HK-2 (cell line): Measurements from ENCODE around the gene AMBP.
"Not testable (repeated sequence)": the region's sequence is repeated elsewhere in the genome, so short reads cannot be mapped to it uniquely, and the experiment has no call there.

Experiments
- DNase-seq: peaks from one replicate; pipeline ENCODE4 v3.0.0-alpha.2; 2018; ENCODE audit not compliant: unreplicated experiment

Gene AMBP

DNA sequence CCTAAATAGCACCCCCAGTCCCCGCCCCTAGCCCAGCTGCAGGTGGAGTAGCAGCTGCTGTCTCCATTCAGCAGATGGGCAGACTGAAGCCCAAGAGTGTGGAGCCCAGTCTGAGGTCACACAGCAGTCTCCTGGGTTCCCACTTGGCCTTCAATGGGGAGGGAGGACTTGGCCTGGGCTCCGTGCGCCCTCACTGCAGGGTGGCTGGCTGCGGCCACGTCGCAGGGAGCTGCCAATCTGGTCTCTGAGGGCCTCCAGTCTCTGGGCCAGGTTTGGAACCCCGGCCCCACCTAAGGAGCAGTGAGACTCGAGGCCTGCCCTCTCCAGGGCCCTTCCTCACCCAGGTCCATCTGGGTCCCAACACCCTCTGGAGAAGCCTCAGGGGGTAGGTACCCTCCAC is 13.6 kb upstream of the AMBP start:
- no peak for DNase-seq

DNA sequence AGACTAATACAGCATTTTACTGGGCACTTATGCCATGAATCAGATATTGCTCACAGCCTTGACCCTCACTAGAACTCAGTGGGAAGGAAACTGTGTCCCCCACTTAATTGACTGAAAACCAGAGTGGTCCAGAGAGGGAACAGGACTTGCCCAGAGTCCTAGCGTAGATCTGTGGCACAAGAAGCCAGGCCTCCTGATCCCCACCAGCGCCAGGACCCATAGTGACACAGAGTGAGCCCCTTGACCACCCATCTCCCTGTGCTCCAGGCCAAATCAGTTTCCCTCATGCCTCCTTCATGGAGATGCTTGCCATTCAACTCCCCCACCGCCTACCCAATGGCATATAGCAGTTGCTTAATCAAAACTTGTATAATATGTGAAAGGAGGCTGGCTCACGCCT is 12.7 kb upstream of the AMBP start:
- no peak for DNase-seq

DNA sequence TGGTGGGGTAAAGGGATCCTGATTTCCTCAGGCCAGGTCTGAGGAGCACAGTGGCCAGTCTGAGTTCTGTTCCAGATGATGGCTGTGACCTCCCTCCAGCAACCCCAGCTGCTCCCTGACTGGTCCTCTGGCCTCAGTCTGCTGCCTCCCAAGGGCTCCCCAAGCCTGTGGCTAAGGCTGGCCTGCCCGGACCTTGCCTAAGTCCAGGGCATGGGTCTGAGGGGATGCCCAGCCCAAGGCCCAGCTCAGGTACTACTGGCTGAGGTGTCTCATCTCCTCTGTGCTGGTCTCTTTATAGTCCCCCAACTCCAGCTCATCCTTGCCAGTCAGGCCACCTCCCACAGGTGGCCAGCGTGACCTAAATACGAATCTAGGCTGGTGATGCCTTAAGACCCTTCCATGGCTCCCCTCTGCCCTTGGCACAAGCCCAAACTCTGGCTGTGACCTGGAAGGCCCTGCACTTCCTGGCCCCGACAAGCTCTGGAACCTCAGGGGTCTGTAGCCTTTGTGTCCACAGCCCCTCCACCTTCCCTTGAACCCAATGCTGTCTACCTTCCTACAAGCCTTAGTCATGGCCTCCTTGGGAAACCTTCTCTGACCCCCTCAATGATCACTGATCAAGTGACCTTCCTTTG is 11.2 kb upstream of the AMBP start:
- DNase-seq: no peak

DNA sequence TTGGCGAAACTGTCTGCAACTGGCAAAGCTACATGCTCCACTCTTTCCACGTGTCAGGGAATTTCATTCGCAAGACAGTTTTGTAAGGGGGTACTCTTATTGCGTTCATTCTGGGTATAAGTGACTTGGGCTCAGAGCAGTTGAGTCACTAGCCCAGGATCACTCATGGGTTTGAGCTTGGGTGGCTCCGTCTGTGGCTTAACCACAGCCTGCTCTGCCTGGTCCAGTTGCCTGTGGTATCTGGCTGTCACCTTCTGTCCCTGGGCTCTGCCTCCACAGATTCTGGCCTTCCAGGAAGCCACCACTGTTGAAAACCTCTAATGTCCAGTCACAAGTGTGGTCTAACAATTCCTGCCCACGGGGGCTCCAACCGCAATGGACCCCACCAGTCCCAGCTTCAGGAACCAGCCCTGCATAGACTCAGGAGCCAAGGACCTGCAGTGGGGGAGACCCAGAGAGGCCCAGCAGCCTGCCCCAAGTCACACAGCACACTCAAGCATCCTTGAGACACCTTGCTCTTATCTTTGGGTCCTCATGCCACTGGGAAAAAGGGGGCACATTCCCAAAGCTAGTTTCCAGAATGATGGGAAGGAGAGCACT is 10.6 kb upstream of the AMBP start:
- DNase-seq: no peak

DNA sequence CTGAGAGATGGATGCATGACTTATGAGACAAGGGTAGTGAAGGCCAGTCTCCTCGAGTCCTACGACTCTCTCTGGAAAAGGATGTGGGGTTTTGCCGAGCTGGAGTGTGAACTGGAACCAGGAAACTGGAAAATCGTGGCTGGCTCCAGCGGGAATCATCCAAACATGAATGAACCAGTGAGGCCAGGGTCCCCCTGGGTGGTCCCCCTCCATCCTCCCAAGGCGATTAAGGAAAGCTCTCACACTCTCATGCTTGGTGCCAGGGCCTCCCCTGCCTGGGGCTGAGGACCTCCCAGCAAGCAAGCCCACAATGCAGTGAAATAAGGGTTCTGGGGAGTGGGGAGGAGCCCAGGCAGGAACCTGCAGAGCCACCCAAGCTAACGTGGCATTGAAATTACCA is 9.6 kb upstream of the AMBP start:
- DNase-seq: no peak

DNA sequence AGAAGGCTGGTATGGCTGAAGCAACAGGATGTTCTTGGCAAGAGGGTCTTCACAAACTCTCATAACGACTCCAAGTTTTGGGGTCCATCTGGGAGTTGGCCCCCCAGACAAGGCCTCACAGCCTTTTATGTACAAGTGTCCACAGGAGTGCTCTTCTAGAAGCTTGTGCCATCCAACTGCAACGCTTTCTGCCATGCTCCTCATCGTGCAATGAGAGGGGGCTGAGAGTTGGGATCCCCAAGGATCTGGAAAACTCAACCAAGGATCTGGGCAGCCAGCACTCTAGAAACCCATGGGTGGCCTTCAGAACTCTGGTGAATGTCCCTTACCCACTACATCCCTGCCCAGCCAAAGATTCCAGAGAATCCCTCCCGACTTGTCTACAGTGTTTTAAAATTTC is 8.5 kb upstream of the AMBP start:
- DNase-seq: no peak

DNA sequence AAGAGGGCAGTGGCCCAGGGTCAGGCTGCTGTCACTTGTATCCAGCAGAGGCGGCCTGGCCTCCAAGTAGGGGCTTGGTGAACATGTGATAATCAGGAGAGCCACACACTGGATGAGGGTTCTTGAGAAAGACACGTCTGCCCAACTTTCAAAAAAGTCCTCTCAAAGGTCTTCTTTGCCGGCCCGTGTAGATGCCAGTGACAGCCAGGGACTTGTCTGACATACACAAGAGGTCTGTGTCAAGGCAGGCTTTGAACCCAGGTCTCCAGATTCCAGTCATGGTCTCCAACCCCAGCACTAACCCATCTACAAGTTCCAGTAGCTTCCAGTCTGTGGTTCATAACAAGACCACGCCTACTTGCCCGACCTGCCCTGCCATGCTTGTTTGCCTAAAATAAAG is 7.9 kb upstream of the AMBP start:
- no peak for DNase-seq

DNA sequence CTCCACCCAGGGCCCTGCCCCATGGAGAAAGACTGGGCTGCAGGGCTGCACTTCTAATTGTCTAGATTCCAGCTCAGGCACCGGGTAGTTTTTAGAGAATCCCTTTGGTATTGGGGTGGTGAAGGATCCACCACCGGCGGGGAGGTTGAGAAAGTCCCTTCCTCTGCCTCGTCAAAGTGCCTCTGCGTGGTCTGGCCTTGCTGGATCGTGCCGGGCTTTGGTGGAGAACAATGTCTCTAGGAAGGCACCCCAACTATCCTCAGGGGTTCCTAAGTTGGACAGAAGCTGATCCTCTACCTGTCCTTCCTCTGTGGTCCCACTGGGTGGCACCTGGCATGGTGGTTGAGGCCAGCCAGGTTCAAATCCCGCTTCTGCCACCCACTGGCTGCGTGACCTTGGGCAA is 7.3 kb upstream of the AMBP start:
- no peak for DNase-seq

DNA sequence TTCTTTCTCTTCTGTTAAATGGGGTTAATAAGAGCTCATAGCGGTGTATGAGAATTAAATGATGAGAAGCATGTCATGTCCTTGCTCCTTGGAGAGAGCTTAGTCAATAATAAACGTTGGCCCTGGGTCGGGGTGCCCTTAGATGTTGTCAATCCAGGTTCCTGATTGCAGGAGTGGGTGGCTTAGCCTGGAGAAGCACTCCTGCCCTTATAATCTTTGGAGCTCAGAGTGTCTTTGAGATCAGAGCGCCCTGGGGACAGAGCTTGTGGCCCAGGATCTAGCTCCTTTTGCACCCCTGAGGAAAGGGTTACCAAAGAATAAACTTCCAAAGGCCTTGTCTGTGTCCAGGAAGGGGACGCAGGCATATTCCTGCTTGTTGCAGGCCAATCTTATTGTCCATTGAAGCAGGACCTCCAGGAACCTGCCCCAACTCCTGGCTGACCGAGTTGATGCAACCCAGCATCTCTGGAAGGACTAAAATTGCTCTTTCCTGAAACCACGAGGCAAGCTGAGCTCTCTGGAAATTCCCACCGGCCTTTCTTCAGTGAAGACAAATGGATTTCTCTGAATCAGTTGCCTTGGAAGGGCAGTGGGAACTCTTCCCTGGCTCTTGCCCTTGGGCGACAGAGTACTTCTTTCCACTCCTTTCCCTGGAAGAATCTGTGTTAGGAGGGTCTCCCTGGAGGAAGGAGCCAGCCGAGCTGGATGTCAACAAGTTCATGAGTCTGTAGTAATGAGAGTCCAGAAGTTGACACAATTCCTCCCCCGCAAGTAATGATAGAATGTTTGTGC is 6.4 kb upstream of the AMBP start:
- DNase-seq: no peak

DNA sequence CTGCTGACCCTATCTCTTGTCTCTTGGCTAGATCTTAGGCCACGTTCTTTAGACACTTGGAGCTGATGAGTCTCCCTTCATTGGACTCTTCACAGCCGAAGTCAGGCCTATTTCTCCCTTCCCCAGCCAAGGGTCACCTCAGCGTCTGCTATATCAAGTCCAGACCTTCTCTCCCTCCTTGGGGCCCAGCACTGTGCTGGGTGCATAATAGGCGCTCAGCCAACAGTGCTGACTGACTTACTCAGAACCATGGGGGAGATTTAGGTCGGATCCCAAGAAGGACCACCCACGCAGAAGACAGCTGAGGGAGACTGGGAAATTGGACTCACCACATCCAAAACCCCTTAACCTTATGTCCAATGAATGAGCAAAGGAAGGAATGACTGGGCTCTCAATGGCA is 5.6 kb upstream of the AMBP start:
- DNase-seq: no peak

DNA sequence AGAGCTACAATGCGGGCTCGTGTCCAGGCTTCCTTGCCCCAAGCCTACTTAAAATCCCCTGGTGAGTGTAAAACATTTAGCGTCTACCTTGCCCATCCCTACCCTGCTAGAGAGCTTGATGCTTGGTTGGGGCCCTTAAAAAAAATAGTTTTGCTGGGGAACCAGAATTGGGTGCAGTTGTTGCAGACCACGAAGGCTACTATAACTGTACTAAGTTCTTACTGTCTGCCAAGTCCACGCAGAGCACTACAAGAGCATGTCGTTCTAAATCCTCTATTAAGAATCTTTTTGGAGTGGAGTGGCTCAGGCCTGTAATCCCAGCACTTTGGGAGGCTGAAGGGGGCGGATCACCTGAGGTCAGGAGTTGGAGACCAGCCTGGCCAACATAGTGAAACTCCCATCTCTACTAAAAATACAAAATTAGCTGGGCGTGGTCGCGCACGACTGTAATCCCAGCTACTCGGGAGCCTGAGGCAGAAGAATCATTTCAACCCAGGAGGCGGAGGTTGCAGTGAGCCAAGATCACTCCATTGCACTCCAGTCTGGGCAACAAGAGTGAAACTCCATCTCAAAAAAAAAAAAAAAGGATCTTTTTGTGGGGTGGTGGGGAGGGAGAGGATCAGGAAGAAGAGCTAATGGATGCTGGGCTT is 4.8 kb upstream of the AMBP start:
- DNase-seq: not testable (repeated sequence)

DNA sequence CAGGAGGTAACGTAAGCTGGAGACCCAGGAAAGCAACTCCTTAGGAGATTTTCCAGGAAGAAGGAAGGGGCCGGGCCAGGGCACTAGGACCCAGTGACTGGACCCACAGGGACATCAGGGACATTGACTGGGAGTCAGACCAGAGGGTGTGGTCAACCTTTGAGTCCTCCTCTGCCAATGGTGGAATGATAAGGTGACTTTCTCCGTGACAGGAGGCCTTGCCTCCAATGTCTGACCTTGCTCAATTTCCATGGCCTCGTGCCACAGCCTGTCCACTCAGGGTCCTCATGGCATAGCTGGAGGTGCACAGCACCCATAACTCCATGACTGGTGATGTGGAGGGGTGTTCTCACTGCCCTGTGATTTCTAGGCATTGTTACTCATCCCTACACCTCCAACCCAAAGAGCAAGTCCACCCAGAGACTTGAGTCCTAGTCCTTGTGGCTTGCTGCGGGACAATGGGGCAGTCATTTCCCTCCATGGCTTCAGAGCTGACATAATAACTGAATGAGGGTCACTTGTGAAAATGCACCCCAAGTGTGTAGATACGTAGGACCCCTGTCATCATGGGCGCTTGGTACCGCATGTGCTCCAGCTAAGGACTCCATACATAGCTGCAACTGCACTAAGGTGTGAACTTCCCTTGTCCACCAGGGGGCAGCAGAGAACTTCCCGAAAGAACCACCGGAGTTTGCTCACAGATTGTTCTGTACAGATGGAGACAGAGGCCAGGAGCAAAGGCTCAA is 4.1 kb upstream of the AMBP start:
- DNase-seq: peak; percentile 90

DNA sequence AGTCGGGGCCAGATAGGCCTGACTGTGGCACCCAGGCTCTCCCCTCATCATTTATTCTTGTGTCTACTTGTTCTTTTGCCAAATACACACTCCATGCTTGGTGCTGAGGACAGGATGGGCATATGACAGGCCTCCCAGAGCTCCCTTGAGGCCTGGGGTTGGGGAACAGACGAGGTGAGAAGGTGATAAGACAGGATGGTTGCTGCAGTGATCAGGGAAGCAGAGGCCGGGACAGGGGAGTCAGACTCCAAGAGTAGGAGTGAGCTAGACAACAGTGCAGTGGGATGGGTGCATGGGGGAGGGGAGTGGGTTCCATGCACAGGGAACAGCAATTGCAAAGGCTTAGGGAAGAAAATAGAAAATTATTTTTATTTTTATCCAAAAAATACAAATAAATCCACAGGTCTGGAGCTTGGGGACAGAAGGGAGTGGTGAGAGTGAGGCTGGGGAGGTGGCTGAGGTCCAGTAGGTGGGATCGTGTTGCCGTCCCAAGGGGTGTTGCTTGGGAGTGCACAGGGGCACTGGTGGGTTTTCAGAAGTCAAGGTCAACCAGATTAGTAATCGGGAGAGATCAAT is 3.4 kb upstream of the AMBP start:
- no peak for DNase-seq

DNA sequence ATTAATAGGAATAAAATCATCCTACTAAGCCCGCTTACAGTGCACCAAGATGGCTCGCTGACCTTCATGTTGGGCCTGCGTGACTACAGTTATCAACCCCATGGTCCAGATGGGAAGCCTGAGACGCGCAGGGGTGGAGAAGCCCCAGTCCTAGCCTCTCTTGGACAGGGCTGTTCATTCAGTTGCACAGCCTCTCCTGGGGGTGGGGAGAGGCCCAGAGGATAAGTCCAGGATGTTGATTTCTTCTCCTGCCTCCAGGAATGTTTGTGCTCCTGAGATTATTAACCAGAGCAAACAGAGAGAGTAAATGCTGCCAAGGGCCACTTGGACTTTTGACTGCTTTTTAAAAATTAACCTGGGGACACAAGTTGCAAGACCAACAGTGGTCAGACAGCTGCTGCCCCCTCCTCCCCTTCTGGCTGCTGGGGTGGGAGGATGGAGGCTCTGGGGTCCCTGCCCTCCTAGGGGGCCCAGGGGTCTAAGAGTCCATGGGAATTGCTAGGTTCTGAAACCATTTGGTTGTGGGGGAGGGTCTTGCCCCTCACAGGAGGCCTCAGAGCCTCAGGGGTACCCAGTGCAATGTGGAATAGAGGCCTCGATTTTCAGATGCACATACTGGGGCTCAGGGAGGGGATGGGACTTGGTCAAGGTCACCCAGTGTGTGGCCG is 2.8 kb upstream of the AMBP start:
- peak; percentile 49 for DNase-seq

DNA sequence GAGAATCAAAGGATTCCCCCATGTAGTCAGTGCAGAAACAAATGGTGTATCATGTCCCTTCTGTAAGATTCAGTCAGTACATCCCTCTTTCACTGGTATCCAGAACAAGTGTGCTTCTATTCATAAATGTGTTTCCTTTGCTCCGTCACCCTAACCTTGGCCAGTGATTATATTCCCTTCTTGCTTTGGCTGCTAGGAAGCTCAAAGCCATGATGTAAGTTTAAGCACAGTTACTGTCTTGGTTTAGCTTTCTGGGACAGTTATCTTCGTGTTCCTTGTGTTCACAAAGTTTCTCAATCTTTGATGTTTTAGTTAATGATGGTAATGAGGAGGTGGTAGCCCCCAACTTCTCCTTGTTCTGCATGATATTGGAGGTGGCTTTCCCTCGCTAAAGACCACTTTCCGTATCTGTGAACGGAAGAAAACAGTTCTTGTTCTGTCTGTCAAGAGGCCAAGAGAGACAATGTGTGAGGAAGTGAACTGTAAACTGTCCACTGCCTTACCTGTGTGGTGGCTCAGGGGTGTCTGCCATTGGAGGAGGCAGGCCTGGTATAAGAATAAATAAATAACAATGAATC is 2.2 kb upstream of the AMBP start:
- DNase-seq: no peak

DNA sequence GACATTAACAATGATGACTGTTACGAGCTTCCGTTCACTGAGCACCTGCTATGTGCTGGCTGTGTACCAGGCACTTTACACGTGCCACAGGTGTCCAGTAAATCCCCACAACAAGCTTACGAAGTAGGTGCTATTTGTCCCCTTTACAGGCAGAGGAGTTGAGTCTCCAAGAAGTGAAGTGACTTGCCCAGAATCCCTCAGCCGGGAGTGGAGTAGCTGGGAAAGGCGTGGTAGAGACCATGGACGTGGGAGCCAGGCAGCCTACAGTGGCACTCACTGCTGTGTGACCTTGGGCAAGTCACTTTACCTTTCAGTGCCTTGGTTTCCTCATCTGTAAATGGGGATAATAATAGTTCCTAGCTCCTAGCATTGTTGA is 669 bp upstream of the AMBP start:
- DNase-seq: no peak

DNA sequence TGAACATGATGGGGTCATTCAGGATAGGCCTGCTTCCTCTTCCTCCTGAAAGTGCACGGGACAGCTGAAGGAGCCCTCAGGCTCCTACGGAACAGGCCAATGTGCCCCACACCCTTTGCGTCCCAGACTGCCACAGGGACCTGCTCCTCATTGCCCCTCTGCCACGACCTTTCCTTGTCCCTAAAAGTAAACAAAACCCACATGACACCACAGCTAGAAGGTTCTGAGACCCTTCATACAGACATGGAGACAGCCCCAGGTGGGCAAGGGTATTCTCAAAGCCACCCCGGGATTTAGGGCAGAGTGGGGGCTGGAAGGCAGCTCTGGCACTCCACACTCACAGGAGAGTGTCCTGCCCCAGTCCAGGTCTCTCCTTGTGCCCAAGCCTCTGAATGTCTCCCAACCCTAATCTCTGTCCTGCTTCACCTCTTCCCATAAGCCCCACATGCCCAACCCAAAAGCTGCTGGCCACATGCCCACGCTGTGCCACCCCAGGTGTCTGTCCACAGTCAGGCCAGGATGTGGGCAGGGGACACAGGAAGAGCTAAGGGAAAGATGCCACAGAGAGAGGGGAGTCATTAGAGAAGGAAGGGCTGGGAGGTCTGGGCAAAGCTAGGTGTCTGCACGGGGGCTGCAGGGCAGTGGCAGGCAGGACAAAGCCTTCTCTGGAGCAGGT is 800 bp downstream of the AMBP start:
- DNase-seq: no peak

DNA sequence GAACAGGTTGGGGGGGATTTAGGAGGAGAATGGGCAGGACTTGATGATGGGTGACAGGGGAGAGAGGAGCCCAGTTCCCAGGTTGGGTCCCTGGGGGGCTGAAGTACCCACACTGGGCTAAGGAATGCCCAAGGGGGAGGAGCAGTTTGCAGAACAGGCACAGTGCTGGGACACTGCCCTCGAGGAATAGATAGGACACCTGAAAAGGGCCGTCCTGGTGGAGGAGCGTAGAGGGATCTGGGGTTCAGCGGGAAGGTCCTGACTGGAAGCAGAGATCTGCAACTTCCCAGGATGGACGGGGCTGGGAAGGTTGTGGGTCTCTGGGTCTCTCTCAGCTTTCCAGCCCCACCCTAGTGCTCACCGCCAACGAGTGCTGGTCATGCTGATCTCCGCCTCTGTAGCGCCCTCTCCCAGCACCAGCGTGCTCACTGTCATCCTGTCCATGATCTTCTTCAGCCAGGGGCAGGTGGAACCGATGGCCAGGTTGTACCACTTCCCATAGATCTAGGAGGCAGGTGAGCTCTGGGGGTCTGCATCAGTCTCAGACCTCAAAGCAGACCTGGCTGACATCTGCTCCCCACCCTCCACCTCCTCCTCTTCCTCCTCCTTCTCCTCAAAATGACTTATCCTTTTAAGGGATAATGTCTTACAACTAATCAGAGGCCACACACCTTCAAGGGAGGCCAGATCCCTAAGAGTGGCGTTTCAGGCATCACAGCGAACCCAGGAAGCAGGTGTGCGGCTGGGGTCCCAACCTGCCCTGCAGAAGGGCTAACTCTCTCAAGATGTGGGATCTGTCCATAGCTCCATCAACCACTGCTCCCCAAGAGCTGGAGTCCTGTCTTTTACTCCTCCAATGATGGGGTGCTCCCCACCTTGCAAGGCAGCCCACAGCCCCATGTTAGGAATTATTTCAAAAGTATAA is 1.6 kb downstream of the AMBP start:
- DNase-seq: no peak

DNA sequence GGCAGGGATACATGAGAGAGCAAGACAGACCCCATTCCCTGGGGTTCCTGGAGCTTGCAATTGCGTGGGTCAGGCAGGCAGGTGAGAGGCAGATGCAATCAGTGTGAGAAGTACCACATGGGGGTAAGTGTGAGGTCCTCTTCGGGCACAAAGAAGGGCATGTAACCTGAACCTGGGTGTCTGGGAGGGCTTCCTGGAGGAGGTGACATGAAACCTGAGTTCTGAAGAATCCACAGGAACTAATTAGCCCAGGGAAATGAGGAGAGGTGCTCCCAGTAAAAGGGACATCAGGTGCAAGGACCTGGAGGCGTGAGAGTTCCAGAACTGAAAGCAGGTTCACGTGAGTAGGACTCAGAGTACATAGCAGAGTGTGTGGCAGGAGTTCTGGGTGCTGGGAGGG is 2.5 kb downstream of the AMBP start:
- DNase-seq: no peak
